Measurements from ENCODE around the gene PHF20.

The PHF20 gene

GRCh38 chr20:35974256-35974655 is 202.4 kb downstream of the PHF20 start:
- H3K4me1 ChIP-seq (ENCODE audit: insufficient read depth, poor library complexity, severe bottlenecking), result no peaks in the 10 kb centered on the region
- DNase-seq (ENCODE audit: low spot score), result no peak
- peak; percentile 15; the same call in 1 of the 3 replicates for ATAC-seq (ENCODE audit: low read depth)
- H3K27ac ChIP-seq (ENCODE audit: poor library complexity, severe bottlenecking), result no peak overlapping the region
- no peak overlapping the region for H3K4me3 ChIP-seq (ENCODE audit: severe bottlenecking)
- H3K9me3 ChIP-seq (ENCODE audit: severe bottlenecking), result no peaks in the 10 kb centered on the region
- no peak for TF ChIP-seq CTCF (IDR thresholded peaks at IDR 0.05; ENCODE audit: poor library complexity, severe bottlenecking)
- no peaks in the 10 kb centered on the region for H3K36me3 ChIP-seq (ENCODE audit: low read depth)
- H3K27me3 ChIP-seq (ENCODE audit: insufficient read depth, poor library complexity, severe bottlenecking), result no peaks in the 10 kb centered on the region

- ATAC-seq (ENCODE audit: low read depth), result no peak
- Histone ChIP-seq H3K27me3 (ENCODE audit: insufficient read depth, poor library complexity, severe bottlenecking) (no peaks in the 10 kb centered on the region), H3K27ac (ENCODE audit: poor library complexity, severe bottlenecking) (no peak overlapping the region), H3K4me3 (ENCODE audit: severe bottlenecking) (no peak overlapping the region), H3K36me3 (ENCODE audit: low read depth) (no peaks in the 10 kb centered on the region), H3K9me3 (ENCODE audit: severe bottlenecking) (no peaks in the 10 kb centered on the region), H3K4me1 (ENCODE audit: insufficient read depth, poor library complexity, severe bottlenecking) (no peaks in the 10 kb centered on the region)
- no peak for DNase-seq (ENCODE audit: low spot score)
- TF ChIP-seq CTCF (IDR thresholded peaks at IDR 0.05; ENCODE audit: poor library complexity, severe bottlenecking), result no peak
Measured at GRCh38 chr20:35975576-35976373, 204.0 kb downstream of the PHF20 start.

- no peak overlapping the region for H3K27ac ChIP-seq (ENCODE audit: poor library complexity, severe bottlenecking)
- no peaks in the 10 kb centered on the region for H3K27me3 ChIP-seq (ENCODE audit: insufficient read depth, poor library complexity, severe bottlenecking)
- no peaks in the 10 kb centered on the region for H3K9me3 ChIP-seq (ENCODE audit: severe bottlenecking)
- no peak for ATAC-seq (ENCODE audit: low read depth)
- no peaks in the 10 kb centered on the region for H3K4me1 ChIP-seq (ENCODE audit: insufficient read depth, poor library complexity, severe bottlenecking)
- DNase-seq (ENCODE audit: low spot score), result no peak
- H3K36me3 ChIP-seq (ENCODE audit: low read depth), result no peaks in the 10 kb centered on the region
- H3K4me3 ChIP-seq (ENCODE audit: severe bottlenecking), result no peak overlapping the region
- no peak for TF ChIP-seq CTCF (IDR thresholded peaks at IDR 0.05; ENCODE audit: poor library complexity, severe bottlenecking)
Measured at GRCh38 chr20:35978041-35978513, 206.3 kb downstream of the PHF20 start.

GRCh38 chr20:35979544-35979943 is 207.7 kb downstream of the PHF20 start:
- ATAC-seq (ENCODE audit: low read depth) (no peak), DNase-seq (ENCODE audit: low spot score) (no peak)
- Histone ChIP-seq H3K4me3 (ENCODE audit: severe bottlenecking) (no peak overlapping the region), H3K9me3 (ENCODE audit: severe bottlenecking) (no peaks in the 10 kb centered on the region), H3K4me1 (ENCODE audit: insufficient read depth, poor library complexity, severe bottlenecking) (no peaks in the 10 kb centered on the region), H3K27me3 (ENCODE audit: insufficient read depth, poor library complexity, severe bottlenecking) (no peaks in the 10 kb centered on the region), H3K27ac (ENCODE audit: poor library complexity, severe bottlenecking) (no peak overlapping the region), H3K36me3 (ENCODE audit: low read depth) (no peaks in the 10 kb centered on the region)
- TF ChIP-seq CTCF (IDR thresholded peaks at IDR 0.05; ENCODE audit: poor library complexity, severe bottlenecking), result no peak

- DNase-seq (ENCODE audit: low spot score) (no peak), ATAC-seq (ENCODE audit: low read depth) (no peak)
- Histone ChIP-seq H3K36me3 (ENCODE audit: low read depth) (no peaks in the 10 kb centered on the region), H3K4me3 (ENCODE audit: severe bottlenecking) (no peak overlapping the region), H3K4me1 (ENCODE audit: insufficient read depth, poor library complexity, severe bottlenecking) (no peaks in the 10 kb centered on the region), H3K27ac (ENCODE audit: poor library complexity, severe bottlenecking) (no peak overlapping the region), H3K27me3 (ENCODE audit: insufficient read depth, poor library complexity, severe bottlenecking) (no peaks in the 10 kb centered on the region), H3K9me3 (ENCODE audit: severe bottlenecking) (no peaks in the 10 kb centered on the region)
- TF ChIP-seq CTCF (IDR thresholded peaks at IDR 0.05; ENCODE audit: poor library complexity, severe bottlenecking), result no peak
Measured at GRCh38 chr20:35981969-35982368, 210.2 kb downstream of the PHF20 start.
